HepG2 (cell line): Measurements from ENCODE around the gene MAPK14. TPM values are rescaled to one million over a fixed set of nuclear protein-coding genes. Genes with fewer than 3 reads are reported as not detected.

Source experiments
- ARID2 ChIP-seq: sonication (generic); formaldehyde crosslinking; IDR thresholded peaks from 2 replicates; pipeline ENCODE4 v1.8.1; 2022; ENCODE audit warnings: mild to moderate bottlenecking, missing genetic modification reagents, borderline replicate concordance
- BCL3 ChIP-seq: sonication (generic); formaldehyde crosslinking; IDR thresholded peaks from 2 replicates; pipeline ENCODE4 v1.5.1; 2020; ENCODE audit warnings: mild to moderate bottlenecking, missing genetic modification reagents, moderate library complexity
- CAMTA2 ChIP-seq: sonication (generic); formaldehyde crosslinking; IDR thresholded peaks from 2 replicates; pipeline ENCODE4 v1.4.0; 2020; ENCODE audit warnings: mild to moderate bottlenecking, missing genetic modification reagents, borderline replicate concordance
- EZH2 ChIP-seq: conservative IDR thresholded peaks from 2 replicates; pipeline ENCODE4 v1.6.1; 2012; ENCODE audit warnings: mild to moderate bottlenecking, low read depth, low read length, moderate library complexity
- HOXA3 ChIP-seq: sonication (generic); formaldehyde crosslinking; IDR thresholded peaks from 2 replicates; pipeline ENCODE4 v1.5.0; 2020; ENCODE audit warnings: missing genetic modification reagents
- LBX2 ChIP-seq: sonication (generic); formaldehyde crosslinking; IDR thresholded peaks from 2 replicates; pipeline ENCODE4 v1.5.0; 2020; ENCODE audit warnings: missing genetic modification reagents, mild to moderate bottlenecking, borderline replicate concordance
- LRRFIP1 ChIP-seq: sonication (generic); formaldehyde crosslinking; conservative IDR thresholded peaks from 2 replicates; pipeline ENCODE4 v1.4.0; 2020; ENCODE audit warnings: missing genetic modification reagents
- NRL ChIP-seq: sonication (generic); formaldehyde crosslinking; IDR thresholded peaks from 2 replicates; pipeline ENCODE4 v1.5.0; 2020; ENCODE audit warnings: missing genetic modification reagents, mild to moderate bottlenecking, moderate library complexity, borderline replicate concordance
- PAX8 ChIP-seq: sonication (generic); formaldehyde crosslinking; IDR thresholded peaks from 2 replicates; pipeline ENCODE4 v1.8.0; 2022; ENCODE audit warnings: mild to moderate bottlenecking, missing genetic modification reagents, borderline replicate concordance
- POGK ChIP-seq: sonication (generic); formaldehyde crosslinking; conservative IDR thresholded peaks from 2 replicates; pipeline ENCODE4 v1.8.0; 2022; ENCODE audit warnings: mild to moderate bottlenecking, moderate library complexity, missing genetic modification reagents
- PREB ChIP-seq: sonication (generic); formaldehyde crosslinking; IDR thresholded peaks from 2 replicates; pipeline ENCODE4 v1.4.0; 2020; ENCODE audit warnings: missing genetic modification reagents
- RARA ChIP-seq: IDR thresholded peaks from 2 replicates; pipeline ENCODE4 v1.6.1; 2016; ENCODE audit warnings: missing genetic modification reagents, missing compliant biosample characterization
- TOE1 ChIP-seq: sonication (generic); formaldehyde crosslinking; IDR thresholded peaks from 2 replicates; pipeline ENCODE4 v1.4.0; 2020; ENCODE audit warnings: mild to moderate bottlenecking, missing genetic modification reagents
- ZFP36L1 ChIP-seq: sonication (generic); formaldehyde crosslinking; IDR thresholded peaks from 2 replicates; pipeline ENCODE4 v1.8.0; 2022; ENCODE audit warnings: mild to moderate bottlenecking, missing genetic modification reagents, moderate library complexity
- ZFP41 ChIP-seq: sonication (generic); formaldehyde crosslinking; IDR thresholded peaks from 2 replicates; pipeline ENCODE4 v1.4.0; 2020; ENCODE audit warnings: mild to moderate bottlenecking, missing genetic modification reagents, borderline replicate concordance
- ZNF253 ChIP-seq: sonication (generic); formaldehyde crosslinking; IDR thresholded peaks from 2 replicates; pipeline ENCODE4 v1.8.0; 2022; ENCODE audit warnings: mild to moderate bottlenecking, missing genetic modification reagents, borderline replicate concordance
- ZNF367 ChIP-seq: sonication (generic); formaldehyde crosslinking; IDR thresholded peaks from 2 replicates; pipeline ENCODE4 v1.4.0; 2020; ENCODE audit warnings: missing genetic modification reagents, borderline replicate concordance
- ZNF432 ChIP-seq: sonication (generic); formaldehyde crosslinking; IDR thresholded peaks from 2 replicates; pipeline ENCODE4 v1.5.0; 2020; ENCODE audit warnings: missing genetic modification reagents, mild to moderate bottlenecking, borderline replicate concordance
- ZNF777 ChIP-seq: sonication (generic); formaldehyde crosslinking; IDR thresholded peaks from 2 replicates; pipeline ENCODE4 v1.4.0; 2020; ENCODE audit warnings: missing genetic modification reagents
- ZNF788 ChIP-seq: sonication (generic); formaldehyde crosslinking; IDR thresholded peaks from 2 replicates; pipeline ENCODE4 v1.5.0; 2020; ENCODE audit warnings: mild to moderate bottlenecking, missing genetic modification reagents, borderline replicate concordance
- polyA plus RNA-seq, 8 experiments: library from polyadenylated mRNA; depleted of rRNA in 3 of 8; stranded (reverse) in 7 of 8; unstranded in 1 of 8; fragments of >200 nt; fragmentation: Illumina TruSeq in 4 of 8; extraction: Trizol in 4 of 8; gene quantifications; 2 replicates each; pipeline versions ENCODE4 v1.2.1 to v1.2.3, GENCODE V29; 2011 to 2016; ENCODE audit warnings: low read depth in 4 of 8, missing spikeins in 1 of 8, mixed read lengths in 1 of 8; ENCODE audit not compliant: insufficient read depth in 1 of 8
- total RNA-seq, 5 experiments: library from RNA; depleted of rRNA; stranded (reverse); fragments of >200 nt; fragmentation: Illumina TruSeq; extraction: Trizol; gene quantifications; 2 replicates each; pipeline ENCODE4 v1.2.3, GENCODE V29; 2016; ENCODE audit warnings: low read depth in 1 of 5

The MAPK14 gene
- total and polyA plus RNA-seq, 2 of the 13 experiments (the other 11 are each of a cell fraction or from before 2014, with no cell fraction given) = 66.3 to 67.3 TPM

- TF ChIP-seq BCL3 (CRISPR knock-in tag) (peak; percentile 94), NRL (CRISPR knock-in tag) (peak; percentile 86; the same call in 1 of the 2 replicates), RARA (peak; percentile 71), ZFP36L1 (CRISPR knock-in tag) (no peak), POGK (CRISPR knock-in tag) (peak; percentile 54), CAMTA2 (CRISPR knock-in tag) (peak; percentile 43), ZNF253 (peak; percentile 98; the same call in 1 of the 2 replicates), ZFP41 (CRISPR knock-in tag) (peak; percentile 76; the same call in 1 of the 2 replicates), LBX2 (CRISPR knock-in tag) (no peak), LRRFIP1 (CRISPR knock-in tag) (no peak), TOE1 (CRISPR knock-in tag) (0 out of 2 replicates have a peak, but pooled peaks have one; percentile 21), PAX8 (CRISPR knock-in tag) (peak; percentile 93; the same call in 1 of the 2 replicates), HOXA3 (CRISPR knock-in tag) (peak; percentile 42), ARID2 (CRISPR knock-in tag) (peak; percentile 99), EZH2 (no peak), PREB (CRISPR knock-in tag) (no peak), ZNF777 (CRISPR knock-in tag) (peak; percentile 69; the same call in 1 of the 2 replicates), ZNF367 (CRISPR knock-in tag) (no peak; the same call in 1 of the 2 replicates), ZNF432 (CRISPR knock-in tag) (no peak; the same call in 1 of the 2 replicates), ZNF788 (CRISPR knock-in tag) (no peak; the same call in 1 of the 2 replicates)
Measured at GRCh38 chr6:36130667-36131510, 103.3 kb downstream of the MAPK14 start (continued).
